Panc1 (cell line): ENCODE results near the gene DMAC1. TPM values are rescaled to one million over a fixed set of nuclear protein-coding genes. Genes with fewer than 3 reads are reported as not detected.

Experiments used
- ATAC-seq: fragments of 200-7000 bp; cut with Tn5 transposase; 2 replicates; pipeline ENCODE4 v1.9.1; 2020; ENCODE audit warnings: mild to moderate bottlenecking, moderate library complexity
- BruUV-seq: library from RNA; stranded (reverse); fragments of 400-500 nt; replicated peaks from 2 replicates; lab custom pipeline; 2021; lab: Mats Ljungman, UMichigan
- CTCF ChIA-PET: fragments of 300-600 bp; sonication (Branson Sonifier 250); formaldehyde crosslinking; loops from one replicate; lab custom pipeline; 2022; ENCODE audit warnings: antibody characterized with exemption; lab: Charles Lee
- POLR2A ChIA-PET: fragments of 300-600 bp; sonication (Branson Sonifier 250); formaldehyde crosslinking; loops from one replicate; lab custom pipeline; 2022; ENCODE audit warnings: antibody characterized with exemption; lab: Charles Lee
- DNase-seq: peaks from one replicate; pipeline ENCODE4 v3.0.0-alpha.2; 2010; ENCODE audit warnings: low read depth, low spot score
- H3K27ac ChIP-seq: 2 replicates; pipeline ENCODE4 v1.5.1; 2011; ENCODE audit warnings: mild to moderate bottlenecking, low read length, inconsistent platforms
- H3K27me3 ChIP-seq: fragments of 200-500 bp; sonication (Bioruptor generic); 2 replicates; pipeline ENCODE4 v1.6.0; 2014; ENCODE audit warnings: low read length, inconsistent platforms; ENCODE audit not compliant: control insufficient read depth, insufficient read depth
- H3K36me3 ChIP-seq: fragments of 200-500 bp; sonication (Bioruptor generic); 2 replicates; pipeline ENCODE4 v1.5.1; 2014; ENCODE audit warnings: inconsistent platforms, mild to moderate bottlenecking, low read length, moderate library complexity; ENCODE audit not compliant: control insufficient read depth, insufficient read depth
- H3K4me1 ChIP-seq: 2 replicates; pipeline ENCODE4 v1.5.1; 2011; ENCODE audit warnings: inconsistent platforms, mild to moderate bottlenecking, low read length, moderate library complexity; ENCODE audit not compliant: control insufficient read depth, insufficient read depth
- H3K4me3 ChIP-seq, 2 experiments: 2 replicates each; pipeline ENCODE4 v1.5.1; 2011 to 2012; ENCODE audit warnings: low read depth in 2 of 2, low read length in 2 of 2, mild to moderate bottlenecking in 2 of 2, inconsistent platforms in 1 of 2, moderate library complexity in 1 of 2
- H3K9me3 ChIP-seq: fragments of 200-500 bp; sonication (Bioruptor generic); 2 replicates; pipeline ENCODE4 v1.5.1; 2014; ENCODE audit warnings: low read depth, mild to moderate bottlenecking, inconsistent platforms, low read length, moderate library complexity; ENCODE audit not compliant: control insufficient read depth, insufficient read depth
- POLR2AphosphoS5 ChIP-seq: IDR thresholded peaks from 2 replicates; pipeline ENCODE4 v1.6.1; 2012; ENCODE audit warnings: mild to moderate bottlenecking, low read depth, low read length, moderate library complexity
- SIN3A ChIP-seq: IDR thresholded peaks from 2 replicates; pipeline ENCODE4 v1.6.1; 2012; ENCODE audit warnings: low read depth, mild to moderate bottlenecking, low read length, moderate library complexity, borderline replicate concordance; ENCODE audit not compliant: insufficient read depth
- TCF7L2 ChIP-seq: IDR thresholded peaks from 2 replicates; pipeline ENCODE4 v1.6.1; 2011; ENCODE audit warnings: mild to moderate bottlenecking, low read depth, low read length, inconsistent platforms
- in situ Hi-C: cut with HindIII; loops from 2 replicates; pipeline ENCODE4 v1.10.0; 2016; ENCODE audit warnings: low sequenced_read_pairs, low pct_unique_long_range_greater_than_20kb
- intact Hi-C: fragments of 100-400 bp; cut with micrococcal nuclease; formaldehyde crosslinking; loops from one replicate; pipeline ENCODE4 v1.10.0; 2022; ENCODE audit not compliant: unreplicated experiment
- total RNA-seq: library from RNA; stranded (reverse); gene quantifications from one replicate; pipeline ENCODE4 v1.2.1, GENCODE V29; 2021; ENCODE audit not compliant: unreplicated experiment
- TF ChIP-seq, protein P1 (sequence below), 2 experiments: IDR thresholded peaks; 2 replicates each; pipeline ENCODE4 v1.6.1; 2011 to 2012; ENCODE audit warnings: low read depth in 2 of 2, control low read depth in 1 of 2, low read length in 1 of 2, mild to moderate bottlenecking in 1 of 2, moderate library complexity in 1 of 2; ENCODE audit not compliant: insufficient read depth in 1 of 2
- TF ChIP-seq, protein P2 (sequence below): fragments of 450-650 bp; IDR thresholded peaks from 2 replicates; pipeline ENCODE4 v1.5.1; 2017; ENCODE audit warnings: mild to moderate bottlenecking

DMAC1 gene
- total RNA-seq, 1 experiment from 2014 or later: 13.8 TPM

DNA sequence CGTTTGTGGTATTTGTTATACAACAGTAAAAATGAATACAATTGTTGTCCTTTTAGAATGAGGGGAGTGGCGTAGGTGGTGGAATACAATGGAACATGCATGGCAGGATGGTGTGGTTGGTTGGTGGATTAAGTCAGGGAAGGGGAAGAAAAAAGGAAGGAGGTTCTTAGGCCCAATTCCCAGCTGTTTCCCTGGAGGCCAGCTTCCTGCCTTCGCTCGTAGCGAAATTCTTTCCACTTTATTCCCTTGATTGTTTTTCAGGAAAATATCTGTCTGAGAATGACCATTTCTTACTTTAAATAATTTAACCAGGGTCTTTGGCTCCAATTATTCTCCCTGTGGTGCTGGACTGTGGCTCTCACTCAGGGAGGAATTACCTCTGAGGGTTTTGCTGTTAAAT is 24.1 kb upstream of the DMAC1 start:
- BruUV-seq: no TSS peak
- ChIA-PET POLR2A (no interaction called here), CTCF (no interaction called here)
- no peak overlapping the region for H3K27ac ChIP-seq
- no peak for DNase-seq
- no peaks in the 10 kb centered on the region for H3K4me1 ChIP-seq
- no peaks in the 10 kb centered on the region for H3K27me3 ChIP-seq
- in situ Hi-C loops: no loop called here
- H3K36me3 ChIP-seq: no peaks in the 10 kb centered on the region
- H3K4me3 ChIP-seq: no peak overlapping the region
- ATAC-seq: no peak
- intact Hi-C loops: no loop called here
- H3K9me3 ChIP-seq: no peaks in the 10 kb centered on the region
- TF ChIP-seq, protein P1, sequence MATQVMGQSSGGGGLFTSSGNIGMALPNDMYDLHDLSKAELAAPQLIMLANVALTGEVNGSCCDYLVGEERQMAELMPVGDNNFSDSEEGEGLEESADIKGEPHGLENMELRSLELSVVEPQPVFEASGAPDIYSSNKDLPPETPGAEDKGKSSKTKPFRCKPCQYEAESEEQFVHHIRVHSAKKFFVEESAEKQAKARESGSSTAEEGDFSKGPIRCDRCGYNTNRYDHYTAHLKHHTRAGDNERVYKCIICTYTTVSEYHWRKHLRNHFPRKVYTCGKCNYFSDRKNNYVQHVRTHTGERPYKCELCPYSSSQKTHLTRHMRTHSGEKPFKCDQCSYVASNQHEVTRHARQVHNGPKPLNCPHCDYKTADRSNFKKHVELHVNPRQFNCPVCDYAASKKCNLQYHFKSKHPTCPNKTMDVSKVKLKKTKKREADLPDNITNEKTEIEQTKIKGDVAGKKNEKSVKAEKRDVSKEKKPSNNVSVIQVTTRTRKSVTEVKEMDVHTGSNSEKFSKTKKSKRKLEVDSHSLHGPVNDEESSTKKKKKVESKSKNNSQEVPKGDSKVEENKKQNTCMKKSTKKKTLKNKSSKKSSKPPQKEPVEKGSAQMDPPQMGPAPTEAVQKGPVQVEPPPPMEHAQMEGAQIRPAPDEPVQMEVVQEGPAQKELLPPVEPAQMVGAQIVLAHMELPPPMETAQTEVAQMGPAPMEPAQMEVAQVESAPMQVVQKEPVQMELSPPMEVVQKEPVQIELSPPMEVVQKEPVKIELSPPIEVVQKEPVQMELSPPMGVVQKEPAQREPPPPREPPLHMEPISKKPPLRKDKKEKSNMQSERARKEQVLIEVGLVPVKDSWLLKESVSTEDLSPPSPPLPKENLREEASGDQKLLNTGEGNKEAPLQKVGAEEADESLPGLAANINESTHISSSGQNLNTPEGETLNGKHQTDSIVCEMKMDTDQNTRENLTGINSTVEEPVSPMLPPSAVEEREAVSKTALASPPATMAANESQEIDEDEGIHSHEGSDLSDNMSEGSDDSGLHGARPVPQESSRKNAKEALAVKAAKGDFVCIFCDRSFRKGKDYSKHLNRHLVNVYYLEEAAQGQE (IDR thresholded peaks at IDR 0.05; ENCODE audit: insufficient read depth in 1 of 2, low read depth in 2 of 2, low read length in 1 of 2): no peak
- TF ChIP-seq SIN3A (no peak), TCF7L2 (no peak), POLR2AphosphoS5 (no peak)
- TF ChIP-seq, protein P2, sequence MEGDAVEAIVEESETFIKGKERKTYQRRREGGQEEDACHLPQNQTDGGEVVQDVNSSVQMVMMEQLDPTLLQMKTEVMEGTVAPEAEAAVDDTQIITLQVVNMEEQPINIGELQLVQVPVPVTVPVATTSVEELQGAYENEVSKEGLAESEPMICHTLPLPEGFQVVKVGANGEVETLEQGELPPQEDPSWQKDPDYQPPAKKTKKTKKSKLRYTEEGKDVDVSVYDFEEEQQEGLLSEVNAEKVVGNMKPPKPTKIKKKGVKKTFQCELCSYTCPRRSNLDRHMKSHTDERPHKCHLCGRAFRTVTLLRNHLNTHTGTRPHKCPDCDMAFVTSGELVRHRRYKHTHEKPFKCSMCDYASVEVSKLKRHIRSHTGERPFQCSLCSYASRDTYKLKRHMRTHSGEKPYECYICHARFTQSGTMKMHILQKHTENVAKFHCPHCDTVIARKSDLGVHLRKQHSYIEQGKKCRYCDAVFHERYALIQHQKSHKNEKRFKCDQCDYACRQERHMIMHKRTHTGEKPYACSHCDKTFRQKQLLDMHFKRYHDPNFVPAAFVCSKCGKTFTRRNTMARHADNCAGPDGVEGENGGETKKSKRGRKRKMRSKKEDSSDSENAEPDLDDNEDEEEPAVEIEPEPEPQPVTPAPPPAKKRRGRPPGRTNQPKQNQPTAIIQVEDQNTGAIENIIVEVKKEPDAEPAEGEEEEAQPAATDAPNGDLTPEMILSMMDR: no peak

DNA sequence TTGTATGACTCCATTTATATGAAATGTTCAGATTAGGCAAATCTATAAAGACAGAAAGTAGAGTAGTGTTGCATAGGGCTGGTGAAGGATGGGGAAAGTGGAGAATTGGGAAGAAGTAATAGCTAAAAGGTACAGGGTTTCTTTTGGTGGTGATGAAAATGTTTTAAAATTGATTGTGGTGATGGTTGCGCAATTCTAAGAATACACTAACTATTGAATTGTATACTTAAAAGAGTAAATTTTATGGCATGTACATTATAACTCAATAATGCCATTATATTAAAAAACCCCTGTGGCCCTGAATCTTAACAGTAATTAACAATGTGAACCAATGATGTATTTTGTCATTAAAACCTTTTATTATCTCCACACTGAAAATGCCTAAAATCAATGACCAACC is 20.4 kb upstream of the DMAC1 start:
- H3K4me3 ChIP-seq: no peak overlapping the region
- DNase-seq (no peak), ATAC-seq (no peak)
- H3K36me3 ChIP-seq: no peaks in the 10 kb centered on the region
- H3K27ac ChIP-seq: no peak overlapping the region
- ChIA-PET POLR2A (no interaction called here), CTCF (no interaction called here)
- no peaks in the 10 kb centered on the region for H3K27me3 ChIP-seq
- H3K9me3 ChIP-seq: no peaks in the 10 kb centered on the region
- intact Hi-C loops (no loop called here), in situ Hi-C loops (no loop called here)
- no peaks in the 10 kb centered on the region for H3K4me1 ChIP-seq
- TF ChIP-seq, protein P1 (IDR thresholded peaks at IDR 0.05; ENCODE audit: insufficient read depth in 1 of 2, low read depth in 2 of 2, low read length in 1 of 2): no peak
- TF ChIP-seq TCF7L2: no peak
- TF ChIP-seq, protein P2: no peak
- TF ChIP-seq POLR2AphosphoS5: no peak
- TF ChIP-seq SIN3A: no peak
- no TSS peak for BruUV-seq
